ENCODE measurements around the gene ITK.
"Not testable (repeated sequence)": the region's sequence is repeated elsewhere in the genome, so short reads cannot be mapped to it uniquely, and the experiment has no call there.

Gene ITK

DNA sequence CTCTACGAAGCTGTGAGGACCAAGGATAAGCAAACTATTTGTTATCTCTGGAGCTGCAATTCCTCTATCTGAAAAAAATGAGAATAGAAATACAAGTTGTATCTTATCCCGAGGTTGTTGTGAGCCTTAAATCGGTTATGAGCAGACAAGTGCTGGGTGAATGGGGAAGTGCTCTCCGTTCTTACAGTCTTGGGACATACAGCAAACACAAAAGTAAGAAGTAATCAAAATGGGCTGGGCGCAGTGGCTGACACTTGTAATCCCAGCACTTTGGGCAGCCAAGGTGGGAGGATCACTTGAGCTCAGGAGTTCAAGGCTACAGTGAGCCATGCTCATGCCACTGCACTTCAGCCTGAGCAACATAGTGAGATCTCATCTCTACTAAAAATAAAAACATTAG is 31.7 kb downstream of the ITK start:
- DNase-seq (ENCODE audit: low spot score): no peak

DNA sequence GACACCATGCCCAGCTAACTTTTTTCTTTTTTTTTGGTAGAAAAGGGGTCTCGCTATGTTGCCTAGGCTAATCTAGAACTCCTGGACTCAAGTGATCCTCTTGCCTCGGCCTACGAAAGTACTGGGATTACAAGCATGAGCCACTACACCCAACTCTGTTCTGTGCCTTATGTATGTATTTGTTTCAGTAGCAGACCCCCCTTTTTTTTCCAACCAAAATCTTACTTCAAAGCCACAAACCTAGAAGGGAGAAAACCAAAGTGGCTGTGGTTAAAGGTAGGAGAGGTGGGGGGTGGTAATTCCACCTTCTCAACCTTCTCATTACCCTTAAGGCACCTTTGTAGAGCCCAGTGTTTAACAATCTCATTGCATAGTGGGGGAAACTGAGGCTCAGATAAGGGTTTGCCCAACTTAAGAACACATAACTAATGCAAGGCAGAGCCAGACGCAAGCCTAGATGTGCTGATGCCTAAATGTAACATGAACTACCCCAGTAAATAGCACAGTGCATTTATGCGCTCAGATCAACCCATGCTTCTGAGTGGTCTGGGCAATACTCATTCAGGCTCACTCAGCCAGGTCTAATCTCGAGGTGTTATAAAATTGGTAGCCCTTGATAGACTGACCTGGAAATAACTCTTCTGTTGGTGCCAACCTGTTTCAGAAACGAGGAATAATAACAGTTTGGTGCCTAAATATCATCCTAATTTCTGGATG is 33.0 kb downstream of the ITK start:
- no peak for DNase-seq (ENCODE audit: low spot score)

DNA sequence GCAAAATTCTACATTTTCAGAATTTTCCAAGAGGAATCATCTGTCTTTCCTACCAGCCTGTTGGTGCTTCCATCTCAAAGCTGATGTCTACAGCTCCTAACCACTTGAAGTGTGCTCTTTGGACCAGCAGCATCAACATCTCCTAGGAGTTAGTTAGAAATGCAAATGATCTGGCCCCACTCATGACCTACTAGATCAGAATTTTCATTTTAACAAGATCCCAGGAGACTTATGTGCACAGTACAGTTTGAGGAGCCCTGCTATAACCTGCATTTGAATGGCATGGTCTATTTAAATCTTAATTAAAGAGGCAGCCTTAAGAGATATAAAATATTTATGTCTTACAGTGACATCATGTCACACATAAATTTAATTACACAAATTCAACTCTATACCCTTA is 33.8 kb downstream of the ITK start:
- DNase-seq (ENCODE audit: low spot score): no peak

DNA sequence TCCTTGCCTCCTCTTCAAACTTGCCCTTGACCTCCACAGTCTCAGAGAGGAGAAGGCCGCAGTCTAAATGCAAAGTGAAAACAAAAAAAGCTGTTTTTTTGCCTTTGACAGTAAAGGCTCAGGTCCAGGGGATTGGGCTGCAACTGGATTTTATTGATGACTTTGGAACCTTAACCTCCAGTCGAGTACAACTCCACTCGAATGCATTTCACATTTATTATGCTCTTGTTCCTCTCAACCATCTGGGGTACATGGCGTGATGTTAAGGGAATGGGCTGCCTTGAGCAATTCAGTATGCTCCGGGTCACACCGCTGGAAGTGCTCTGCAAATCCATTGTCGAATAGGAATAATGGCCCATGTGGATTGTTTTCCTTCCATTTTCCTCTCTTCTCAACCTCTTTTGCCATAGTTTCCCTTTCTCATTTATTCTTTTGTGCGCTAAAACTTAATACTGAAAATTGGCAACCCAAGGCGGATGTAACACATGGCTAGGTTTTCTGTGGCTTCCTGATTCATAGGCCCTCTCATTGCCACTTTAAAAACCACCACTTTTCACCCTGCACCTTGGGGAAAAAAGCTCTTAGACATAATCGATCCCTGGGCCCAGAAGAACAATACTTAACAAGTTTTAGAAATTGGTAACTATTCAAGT is 34.3 kb downstream of the ITK start:
- peak; percentile 49 for DNase-seq (ENCODE audit: low spot score)

DNA sequence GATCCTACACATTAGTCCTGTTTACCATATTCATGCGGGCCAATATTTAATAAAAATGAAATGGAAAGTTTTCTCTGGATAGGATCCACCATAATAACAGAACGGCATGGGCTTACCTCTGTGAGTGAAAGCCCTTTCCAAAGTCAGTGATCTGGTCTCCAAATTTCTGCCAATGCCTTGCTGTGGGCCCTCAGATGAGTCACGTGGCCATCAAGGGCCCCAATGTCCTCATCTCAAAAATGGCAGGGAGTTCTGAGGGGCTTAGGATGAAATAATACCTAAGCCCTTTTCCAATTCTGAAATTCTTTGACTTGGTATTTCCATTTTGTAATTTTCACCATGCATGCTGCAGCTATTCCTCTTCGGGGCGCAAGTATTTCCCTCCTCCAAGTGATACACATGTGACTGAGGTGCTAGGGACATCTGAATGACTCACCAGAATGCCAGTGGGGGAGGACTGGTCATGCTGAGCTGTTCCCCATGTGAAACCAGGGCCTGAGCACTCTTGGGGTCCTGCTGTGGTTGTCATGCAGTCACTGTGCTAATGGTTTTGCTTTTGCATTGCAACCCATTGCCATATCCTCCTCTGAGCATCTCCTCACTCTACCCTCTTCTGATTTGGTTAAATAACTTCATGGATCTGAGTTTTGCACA is 35.0 kb downstream of the ITK start:
- no peak for DNase-seq (ENCODE audit: low spot score)

DNA sequence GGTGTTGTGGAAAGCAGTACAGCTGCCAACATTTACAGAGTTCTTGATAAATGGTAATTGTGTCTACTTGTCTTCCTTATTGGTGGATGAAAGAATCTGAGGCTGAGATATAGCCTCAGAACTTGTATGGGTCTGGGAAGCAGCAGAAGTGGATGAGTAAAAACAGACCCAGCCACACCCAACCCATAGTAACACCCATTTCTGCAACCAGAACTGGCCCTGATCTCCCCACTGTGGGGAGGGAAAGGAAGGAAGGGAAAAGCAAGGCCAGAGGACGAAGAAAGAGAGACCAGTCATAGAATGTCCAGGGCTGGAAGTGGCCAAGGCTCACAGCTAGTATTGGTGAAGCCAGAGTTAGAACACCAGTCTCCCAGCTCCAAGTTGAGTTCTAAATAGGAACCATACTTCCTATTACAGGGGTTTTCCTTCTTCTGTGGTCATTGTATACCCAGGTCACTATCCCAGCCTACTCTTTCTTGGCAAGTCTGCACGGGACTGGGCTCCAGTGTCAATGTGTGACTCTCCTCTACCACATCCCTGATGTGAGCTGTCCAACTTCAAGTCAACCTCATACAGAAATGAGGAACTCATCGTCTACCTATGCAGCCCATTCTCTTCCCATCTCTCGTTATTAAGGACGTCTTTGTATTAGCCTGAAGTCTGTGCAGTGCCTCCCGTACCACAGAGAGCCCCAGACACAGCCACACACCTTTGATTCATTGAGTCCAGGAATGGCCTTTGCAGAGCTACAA is 35.9 kb downstream of the ITK start:
- DNase-seq (ENCODE audit: low spot score): no peak

DNA sequence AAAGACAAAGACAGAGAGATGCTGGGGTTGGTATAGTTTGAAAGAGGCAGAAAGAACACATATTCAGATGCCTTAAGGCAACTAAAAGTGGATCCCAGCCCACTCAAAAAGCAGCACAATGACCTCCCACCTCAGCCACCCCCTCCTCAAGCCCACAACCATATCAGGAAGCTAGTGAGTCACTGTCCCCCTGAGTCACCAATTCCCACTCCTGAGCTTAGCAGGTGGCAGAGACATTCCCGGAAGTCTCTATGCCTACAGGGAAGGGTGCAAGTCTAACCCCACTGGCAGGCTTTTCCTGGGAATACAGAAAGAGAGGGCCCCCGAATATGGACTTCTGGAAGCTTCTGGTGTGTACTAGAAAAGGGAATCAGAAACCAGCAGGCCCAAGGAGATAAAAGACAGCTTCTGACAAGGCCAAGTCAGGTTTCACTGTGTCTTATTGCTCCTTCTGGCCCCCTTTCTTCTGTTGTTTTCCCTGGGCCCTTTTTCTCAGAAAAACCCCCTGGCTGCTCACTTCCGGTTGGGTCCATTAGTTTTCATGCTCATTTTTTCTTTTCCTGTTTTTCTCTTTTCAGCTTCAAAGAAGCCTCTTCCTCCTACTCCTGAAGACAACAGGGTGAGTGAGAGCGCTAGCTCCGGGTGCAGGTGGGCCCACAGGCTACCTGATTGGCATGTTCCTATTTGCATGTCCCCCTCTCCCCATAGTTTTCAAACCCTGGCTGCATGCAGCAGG is 36.8 kb downstream of the ITK start:
- DNase-seq (ENCODE audit: low spot score): peak; percentile 47

DNA sequence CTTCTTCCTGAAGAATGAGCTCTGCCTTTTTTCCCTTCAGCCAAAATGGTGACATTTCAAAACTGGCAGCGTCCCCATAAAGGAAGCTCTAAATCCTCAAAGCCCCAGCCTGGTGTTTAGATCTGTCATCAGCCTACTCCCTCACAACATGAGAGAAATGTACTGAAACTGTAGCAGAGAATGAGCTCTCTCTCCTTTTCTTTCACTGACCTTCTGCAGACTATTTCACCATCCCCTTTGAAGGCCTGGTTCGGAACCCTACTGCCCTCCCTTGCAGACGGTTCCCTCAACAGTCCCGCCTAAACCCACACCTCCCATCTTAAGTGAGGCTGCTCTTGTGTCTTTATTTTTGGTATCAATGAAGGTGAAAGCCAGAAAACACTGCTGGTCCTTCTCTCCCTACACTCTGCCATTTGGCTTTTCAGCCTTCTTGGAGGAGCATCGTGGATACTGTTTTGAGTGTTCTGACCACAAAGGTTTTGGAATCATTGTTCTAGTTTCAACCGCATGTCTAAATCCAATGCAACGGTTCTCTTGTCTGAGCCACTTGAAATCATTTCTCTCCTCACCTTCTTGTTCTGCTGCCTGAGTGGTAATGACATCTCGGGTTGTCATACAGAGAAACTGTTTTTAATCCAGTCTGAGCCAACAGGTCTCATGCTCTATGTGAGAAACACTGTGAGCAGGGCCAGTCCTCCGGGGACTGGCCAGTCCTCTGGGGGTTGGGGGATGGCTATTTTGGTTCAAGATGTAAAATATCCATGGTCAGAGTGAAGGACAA is 39.0 kb downstream of the ITK start:
- no peak for DNase-seq (ENCODE audit: low spot score)

DNA sequence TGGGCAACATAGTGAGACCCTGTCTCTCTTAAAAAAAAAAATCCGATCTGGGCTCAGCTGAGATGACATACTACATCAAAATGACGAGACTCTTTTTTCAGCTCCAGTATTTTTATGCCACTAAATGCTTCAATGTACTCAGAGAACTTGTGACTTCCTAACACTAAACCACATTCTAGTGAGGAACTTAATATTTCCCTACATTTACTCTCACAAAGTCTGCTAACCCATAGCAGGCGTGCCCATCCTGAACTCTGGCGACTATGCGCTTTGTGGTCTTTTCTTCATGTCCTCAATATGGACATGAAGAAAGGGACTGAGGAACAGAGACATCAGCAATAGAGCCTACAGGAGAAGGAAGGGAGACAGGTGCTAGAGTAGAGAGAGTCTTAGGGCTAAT is 41.3 kb downstream of the ITK start:
- DNase-seq (ENCODE audit: low spot score): no peak

DNA sequence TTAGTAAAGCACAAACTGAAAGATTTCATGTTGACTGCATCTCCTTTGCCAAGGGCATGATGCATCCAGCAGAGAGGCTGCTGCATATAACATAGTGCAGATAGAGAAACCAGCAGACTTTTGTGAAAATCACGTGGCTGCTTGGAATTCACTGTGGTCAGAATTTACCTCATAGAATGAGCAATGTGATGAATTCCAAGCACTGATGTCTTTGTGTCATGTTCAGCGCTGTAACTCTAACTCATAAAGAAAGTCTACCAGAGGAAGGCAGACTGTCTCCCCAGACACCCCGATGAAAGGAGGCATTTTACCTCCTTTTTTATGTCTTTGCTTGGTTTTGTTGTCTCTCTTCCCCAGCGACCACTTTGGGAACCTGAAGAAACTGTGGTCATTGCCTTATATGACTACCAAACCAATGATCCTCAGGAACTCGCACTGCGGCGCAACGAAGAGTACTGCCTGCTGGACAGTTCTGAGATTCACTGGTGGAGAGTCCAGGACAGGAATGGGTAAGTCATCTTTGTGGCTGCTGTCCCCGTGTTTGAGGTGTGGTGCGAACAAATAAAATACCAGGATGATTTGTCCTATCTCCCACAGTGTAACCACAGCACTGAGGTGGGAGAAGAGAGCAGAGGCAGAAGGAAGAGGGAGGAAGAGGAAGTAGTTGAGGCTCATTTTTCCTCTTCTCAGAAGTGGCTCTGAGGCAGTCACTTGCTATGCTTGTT is 42.0 kb downstream of the ITK start:
- peak; percentile 75 for DNase-seq (ENCODE audit: low spot score)

DNA sequence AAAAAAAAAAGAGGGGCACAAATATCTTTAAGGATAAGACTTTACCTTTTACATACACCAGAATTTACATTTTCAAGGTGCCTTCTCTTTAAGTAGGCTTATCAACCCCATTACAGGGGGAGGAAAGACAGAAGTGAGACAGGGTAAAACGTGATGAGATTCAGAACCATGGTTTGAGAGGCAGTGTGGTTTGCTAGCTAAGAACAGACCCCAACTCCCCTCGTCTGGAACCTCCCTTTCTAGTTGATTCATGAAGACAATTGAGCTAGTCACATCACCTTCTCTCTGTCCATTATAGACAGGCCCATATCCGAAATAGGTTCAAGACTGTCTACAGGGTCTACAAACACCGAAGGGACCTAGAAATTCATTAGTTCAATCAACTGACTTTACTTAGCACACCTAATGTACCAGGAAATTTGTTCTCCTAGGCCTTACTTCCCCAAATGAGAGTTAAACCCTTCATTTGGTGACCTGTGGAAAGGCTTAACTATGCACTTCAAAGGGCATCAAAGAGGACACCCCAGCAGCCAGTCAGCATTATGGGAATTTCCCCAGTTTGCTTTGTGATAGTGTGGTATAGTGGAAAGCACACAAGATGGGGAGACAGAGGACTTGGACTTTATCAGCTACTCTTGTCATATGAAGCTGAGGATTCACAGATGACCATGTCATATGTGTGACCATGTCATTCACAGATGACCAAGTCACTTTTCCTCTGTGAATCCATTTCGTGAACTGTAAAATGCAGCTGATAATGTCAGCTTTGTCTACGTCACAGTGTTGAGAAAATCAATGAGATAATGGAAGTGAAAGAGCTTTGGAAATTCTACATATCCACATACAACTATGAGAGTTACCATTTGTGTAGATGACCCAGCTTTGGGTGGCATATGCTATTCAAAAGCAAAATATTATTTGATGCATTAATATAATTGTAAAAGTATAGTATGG is 45.1 kb downstream of the ITK start:
- peak; percentile 28 for DNase-seq (ENCODE audit: low spot score)

DNA sequence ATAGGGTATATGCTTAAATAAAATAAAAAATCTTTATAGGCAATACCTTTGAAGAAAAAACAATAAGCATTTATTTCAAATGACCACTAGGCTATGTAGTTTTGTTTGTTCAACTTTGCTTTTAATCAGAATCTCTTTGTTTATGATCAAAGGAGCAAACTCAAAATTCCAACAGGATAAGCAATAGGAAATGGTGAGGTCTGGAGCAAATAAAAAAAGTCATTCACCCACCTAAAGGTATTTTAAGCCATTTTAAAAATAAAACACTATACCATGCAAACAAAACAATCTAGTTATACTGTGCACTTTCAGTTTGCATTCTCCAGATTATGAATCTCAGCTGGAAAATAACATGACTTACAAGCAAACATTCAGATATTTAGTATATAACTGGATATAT is 50.0 kb downstream of the ITK start:
- no peak for DNase-seq (ENCODE audit: low spot score)

DNA sequence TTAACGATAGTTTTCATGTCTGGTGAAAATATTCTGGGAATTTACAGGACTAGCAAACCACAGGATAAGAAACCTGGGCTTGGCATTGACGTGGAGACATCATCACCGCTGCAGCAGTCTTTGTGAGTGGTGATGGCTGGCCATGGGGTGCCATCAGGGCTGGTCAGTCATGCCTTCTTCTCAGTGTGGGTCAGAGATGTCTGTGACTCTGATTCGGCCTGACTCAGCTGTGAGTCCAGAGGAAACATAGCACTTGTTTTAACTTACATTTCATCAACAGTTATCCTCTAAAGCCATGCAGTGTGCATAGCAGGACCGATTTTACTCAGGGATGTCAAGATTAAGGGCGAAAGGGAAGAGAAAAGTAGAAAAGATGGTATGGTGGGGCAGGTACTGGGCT is 52.1 kb downstream of the ITK start:
- no peak for DNase-seq (ENCODE audit: low spot score)

DNA sequence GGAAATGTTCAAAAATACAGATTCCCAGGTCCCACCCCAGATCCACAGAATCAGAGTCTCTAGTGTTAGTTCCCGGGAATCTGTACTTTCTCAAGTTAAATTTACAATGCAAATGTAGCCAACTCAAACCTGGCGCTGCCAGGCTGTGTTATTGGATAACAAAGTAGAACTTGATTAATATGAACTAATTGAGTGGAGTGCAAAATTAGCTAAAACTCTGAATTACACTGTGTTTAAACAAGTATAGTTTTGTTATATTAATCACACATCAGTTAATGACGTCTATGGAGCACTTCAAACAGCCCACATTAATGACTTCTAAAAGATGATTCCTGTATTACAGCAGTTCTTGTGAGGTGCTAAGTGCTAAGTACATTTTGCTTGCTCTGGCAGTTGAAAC is 52.9 kb downstream of the ITK start:
- peak; percentile 47 for DNase-seq (ENCODE audit: low spot score)

DNA sequence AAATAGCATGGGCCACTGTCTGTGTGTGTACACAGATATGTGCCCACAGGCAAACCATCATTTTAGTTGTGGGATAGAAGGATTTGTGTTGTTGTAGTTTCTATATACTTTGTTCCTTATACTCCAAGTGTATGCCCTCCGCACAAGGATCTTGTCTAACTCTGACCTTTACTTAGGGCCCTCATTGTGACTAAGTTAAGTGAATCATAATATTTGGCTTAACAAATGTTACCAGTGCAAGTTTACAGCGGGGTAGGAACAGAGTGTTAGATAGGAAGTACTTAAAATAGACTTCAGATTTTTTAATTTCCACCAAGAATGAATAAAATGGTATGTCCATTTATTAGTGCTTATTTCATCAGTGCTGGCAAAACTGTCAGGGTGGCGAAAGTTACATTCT is 55.8 kb downstream of the ITK start:
- no peak for DNase-seq (ENCODE audit: low spot score)

DNA sequence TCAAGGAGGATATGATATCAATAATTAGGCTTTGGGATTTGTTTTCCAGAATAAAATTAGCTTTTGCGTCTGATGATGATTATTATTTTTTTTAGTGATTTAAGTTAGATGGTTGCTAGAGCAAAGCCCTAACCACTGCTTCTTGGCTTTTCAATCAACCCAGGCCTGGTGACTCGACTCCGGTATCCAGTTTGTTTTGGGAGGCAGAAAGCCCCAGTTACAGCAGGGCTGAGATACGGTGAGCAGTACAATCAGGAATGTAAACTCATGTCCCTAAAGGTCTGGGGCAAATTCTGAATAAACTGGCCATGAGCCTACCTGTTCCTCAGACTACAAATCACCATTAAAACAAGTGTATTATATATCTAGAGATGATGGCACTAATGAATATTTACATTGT is 60.8 kb downstream of the ITK start:
- no peak for DNase-seq (ENCODE audit: low spot score)

DNA sequence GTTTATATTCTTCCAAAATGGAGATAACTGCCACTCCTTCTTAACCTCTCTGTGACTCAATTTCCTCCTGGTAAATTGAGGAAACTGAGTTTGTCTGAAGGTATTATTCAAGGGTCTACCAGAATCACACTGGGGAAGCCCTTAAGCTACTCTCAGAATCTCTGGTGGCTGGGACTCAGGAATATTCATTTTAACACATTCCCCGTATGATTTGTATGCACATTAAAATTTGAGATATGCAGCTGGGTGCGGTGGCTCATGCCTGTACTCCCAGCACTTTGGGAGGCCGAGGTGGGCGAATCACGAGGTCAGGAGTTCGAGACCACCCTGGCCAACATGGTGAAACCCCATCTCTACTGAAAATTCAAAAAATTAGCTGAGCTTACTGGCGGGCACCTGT is 64.1 kb downstream of the ITK start:
- DNase-seq (ENCODE audit: low spot score): not testable (repeated sequence)

DNA sequence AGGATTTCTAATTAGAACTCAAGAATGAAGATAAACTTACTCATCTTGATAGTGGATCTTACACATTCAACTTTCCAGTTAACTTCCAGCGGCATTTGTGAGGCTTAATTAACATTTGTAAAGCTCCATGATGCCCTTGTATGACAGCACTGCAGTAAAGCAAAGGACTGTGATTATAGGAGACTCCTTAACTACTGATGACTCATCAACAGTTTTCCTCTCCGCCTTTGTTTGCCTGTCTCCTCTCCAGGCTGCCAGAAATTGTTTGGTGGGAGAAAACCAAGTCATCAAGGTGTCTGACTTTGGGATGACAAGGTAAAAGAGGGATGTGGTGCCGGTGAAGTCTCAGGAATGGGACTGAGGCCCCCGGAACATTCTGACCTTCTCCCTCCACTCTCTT is 64.8 kb downstream of the ITK start:
- no peak for DNase-seq (ENCODE audit: low spot score)

DNA sequence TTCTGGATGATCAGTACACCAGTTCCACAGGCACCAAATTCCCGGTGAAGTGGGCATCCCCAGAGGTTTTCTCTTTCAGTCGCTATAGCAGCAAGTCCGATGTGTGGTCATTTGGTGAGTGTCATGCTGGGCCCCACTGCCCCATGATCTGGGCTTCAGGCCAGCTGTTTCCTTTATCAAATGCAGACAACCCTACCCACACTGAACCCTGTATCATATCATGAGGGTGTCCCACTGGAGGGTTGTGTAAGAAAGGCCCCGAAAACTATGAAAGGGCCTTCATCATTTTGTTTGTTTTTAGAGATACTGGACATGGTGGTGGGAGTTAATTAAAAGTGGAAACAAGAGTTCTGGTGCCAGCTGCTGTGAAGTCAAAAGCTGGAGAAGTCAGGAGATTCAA is 65.2 kb downstream of the ITK start:
- DNase-seq (ENCODE audit: low spot score): no peak
